ENCODE data around the gene WWOX.

GRCh38 chr16:79066561-79066960, 967.1 kb downstream of the WWOX start:
- TF ChIP-seq, protein P1, sequence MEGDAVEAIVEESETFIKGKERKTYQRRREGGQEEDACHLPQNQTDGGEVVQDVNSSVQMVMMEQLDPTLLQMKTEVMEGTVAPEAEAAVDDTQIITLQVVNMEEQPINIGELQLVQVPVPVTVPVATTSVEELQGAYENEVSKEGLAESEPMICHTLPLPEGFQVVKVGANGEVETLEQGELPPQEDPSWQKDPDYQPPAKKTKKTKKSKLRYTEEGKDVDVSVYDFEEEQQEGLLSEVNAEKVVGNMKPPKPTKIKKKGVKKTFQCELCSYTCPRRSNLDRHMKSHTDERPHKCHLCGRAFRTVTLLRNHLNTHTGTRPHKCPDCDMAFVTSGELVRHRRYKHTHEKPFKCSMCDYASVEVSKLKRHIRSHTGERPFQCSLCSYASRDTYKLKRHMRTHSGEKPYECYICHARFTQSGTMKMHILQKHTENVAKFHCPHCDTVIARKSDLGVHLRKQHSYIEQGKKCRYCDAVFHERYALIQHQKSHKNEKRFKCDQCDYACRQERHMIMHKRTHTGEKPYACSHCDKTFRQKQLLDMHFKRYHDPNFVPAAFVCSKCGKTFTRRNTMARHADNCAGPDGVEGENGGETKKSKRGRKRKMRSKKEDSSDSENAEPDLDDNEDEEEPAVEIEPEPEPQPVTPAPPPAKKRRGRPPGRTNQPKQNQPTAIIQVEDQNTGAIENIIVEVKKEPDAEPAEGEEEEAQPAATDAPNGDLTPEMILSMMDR (optimal IDR thresholded peaks at IDR 0.05 in 1 of 3, IDR thresholded peaks at IDR 0.05 in 1 of 3, conservative IDR thresholded peaks at IDR 0.05 in 1 of 3; ENCODE audit: extremely low read depth in 1 of 3, insufficient read depth in 2 of 3, low read length in 3 of 3) = no peak
- no peak for TF ChIP-seq EZH2 (IDR thresholded peaks at IDR 0.05; ENCODE audit: low read length)

Data from keratinocyte (primary cell).